Stimulated activated naive CD8-positive, alpha-beta T cell treated with anti-CD3 and anti-CD28 coated beads, Interleukin-15, Interleukin-2, amounts not matched to agents 100 U/mL and 50 U/mL, for 24 hours (primary cell): Measurements from ENCODE around the gene NCMAP.
"Not testable (repeated sequence)": the region's sequence is repeated elsewhere in the genome, so short reads cannot be mapped to it uniquely, and the experiment has no call there.

Experiments used
- ATAC-seq: fragments of 150-1000 bp; cut with Tn5 transposase; one replicate; pipeline ENCODE4 v1.10.0; 2021
- DNase-seq: peaks from one replicate; pipeline ENCODE4 v3.0.0; 2021

NCMAP gene

DNA sequence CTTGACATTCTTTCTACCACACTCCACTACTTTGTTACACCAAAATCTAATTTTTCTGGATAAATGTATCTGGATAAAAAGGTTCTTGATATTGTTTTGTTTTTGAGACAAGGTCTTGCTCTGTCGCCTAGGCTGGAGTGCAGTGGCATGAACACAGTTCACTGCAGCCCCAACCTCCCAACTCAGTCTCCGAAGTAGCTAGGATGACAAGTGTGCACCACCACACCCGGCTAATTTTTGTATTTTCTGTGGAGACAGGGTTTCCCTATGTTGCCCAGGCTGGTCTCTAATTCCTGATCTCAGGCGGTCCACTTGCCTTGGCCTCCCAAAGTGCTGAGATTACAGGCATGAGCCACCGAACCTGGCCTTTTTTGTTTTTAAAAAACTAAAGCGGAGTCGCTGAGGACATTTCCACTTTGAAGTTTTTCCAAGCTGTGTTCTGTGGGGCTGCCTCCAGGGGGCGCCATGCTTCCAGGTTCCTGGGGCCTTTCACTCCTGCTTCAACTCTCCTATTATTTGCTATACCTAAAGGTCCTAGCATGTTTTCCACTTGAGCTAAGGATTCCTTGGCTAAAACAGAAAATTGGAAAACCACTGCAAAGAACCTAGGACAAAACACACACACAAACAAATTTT lies 14.1 kb upstream of the NCMAP start:
- DNase-seq (peak; percentile 53), ATAC-seq (no peak)

DNA sequence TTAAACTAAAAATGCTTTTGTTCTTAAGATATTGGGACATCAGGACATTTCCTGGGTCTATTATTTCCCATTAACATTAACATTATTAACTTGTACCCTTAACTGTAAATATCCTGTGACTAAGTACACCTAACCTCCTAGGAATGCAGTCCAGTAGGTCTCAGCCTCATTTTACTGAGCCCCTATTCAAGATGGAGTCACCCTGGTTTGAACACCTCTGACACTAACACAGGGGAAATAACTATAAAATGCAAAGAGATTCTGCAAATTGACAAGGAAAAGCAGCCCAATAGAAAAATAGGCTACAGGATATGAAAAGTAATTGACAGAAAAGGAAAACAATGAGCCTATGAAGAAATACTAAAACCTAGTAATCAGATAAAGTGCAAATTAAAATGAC lies 11.6 kb upstream of the NCMAP start:
- ATAC-seq (no peak), DNase-seq (no peak)

DNA sequence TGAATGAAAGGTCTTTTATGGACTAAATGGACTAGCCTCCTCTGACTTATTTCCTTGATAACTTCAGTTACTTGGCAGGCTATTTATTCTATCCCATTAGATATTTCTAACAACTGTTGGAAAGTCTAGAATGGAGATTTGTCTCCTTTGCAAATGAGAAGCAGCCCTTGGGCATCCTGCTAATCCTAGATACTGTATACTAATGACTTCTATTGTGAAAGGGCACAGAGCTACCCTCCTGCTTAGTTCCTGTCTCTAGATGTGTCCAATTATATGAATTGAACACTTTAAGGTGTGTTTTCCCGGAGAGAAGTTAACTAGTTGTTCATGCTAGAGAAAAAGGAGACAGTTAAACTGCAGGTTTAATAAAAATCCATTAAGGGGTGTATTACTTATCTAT lies 10.2 kb upstream of the NCMAP start:
- ATAC-seq (no peak), DNase-seq (no peak)

DNA sequence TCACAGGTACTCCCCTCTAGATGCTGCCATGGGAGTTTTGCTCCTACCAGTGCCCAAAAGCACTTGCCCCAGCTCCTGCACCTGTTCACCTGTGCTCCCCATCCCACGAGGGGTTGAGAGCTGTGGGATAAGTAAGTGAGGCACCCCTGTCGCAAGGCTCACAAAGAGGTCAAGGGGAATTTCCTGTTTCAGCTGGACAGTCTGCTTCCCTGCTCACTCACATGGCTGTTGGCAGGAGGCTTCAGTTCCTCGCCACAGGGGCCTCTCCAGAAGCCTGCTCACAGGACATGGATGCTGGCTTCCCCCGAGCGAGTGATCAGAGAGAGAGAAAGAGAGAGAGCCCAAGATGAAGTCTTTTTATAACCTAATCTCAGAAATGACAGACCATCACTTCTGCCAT lies 8.7 kb upstream of the NCMAP start:
- DNase-seq (no peak), ATAC-seq (no peak)

DNA sequence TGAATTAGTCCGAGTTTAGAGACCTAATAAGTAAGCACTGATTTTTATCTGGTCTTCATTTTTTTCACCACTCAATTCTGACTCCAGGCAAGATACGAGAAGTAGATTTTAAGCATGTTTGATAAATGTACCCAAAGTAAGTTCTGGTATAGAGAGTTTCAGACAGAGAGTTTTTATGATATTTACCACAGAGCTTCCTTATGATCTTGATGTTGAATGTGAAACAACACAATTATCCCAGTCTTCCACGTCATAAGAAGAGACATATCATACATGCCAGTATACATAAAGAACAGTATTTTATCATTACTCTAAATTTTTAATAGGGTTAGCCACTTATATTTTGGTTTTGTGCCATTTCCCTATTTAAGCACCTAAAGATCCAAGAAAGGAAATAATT lies 7.8 kb upstream of the NCMAP start:
- no peak for DNase-seq
- no peak for ATAC-seq

DNA sequence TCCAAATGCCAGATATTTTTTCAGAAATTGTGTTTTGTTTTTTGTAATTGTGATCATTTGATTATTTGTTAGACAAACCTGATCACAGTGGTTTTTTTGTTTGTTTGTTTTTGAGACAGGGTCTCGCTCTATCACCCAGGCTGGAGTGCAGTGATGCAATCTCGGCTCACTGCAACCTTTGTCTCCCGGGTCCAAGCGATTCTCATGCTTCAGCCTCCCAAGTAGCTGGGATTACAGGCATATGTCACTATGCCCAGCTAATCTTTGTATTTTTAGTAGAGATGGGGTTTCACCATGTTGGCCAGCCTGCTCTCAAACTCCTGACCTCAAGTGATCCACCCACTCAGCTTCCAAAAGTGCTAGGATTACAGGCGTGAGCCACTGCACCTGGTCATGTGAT lies 6.7 kb upstream of the NCMAP start:
- not testable (repeated sequence) for ATAC-seq, DNase-seq

DNA sequence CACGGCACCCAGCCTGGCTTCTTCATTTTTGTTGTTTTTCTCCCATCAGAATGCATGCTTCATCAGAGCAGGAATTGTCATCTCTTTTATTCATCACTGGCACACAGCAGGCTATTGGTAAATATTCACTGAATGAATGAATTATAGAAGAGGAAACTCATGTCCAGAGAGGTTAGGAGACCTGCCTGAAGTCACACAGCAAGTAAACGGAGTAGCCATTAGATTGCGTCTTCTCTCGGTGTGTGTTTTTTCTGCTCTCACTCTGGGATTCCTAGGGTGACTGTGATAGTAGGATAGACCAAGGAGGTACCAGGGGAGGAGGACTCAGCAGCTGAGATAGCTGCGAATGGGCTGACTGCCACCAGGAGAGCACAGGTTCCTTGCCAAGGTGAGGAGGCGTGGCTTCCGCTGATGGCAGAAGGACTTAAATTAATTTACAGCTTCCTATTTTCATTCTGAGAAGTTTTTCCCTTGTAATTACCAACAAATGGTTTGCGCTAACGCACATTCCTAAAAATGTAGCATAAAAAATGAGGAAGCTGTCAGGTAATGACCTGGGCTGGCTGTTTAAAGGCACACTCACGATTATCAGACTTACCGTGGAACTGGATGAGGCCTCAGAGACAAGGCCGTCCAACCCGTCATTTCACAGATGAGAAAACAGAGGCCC lies 4.5 kb upstream of the NCMAP start:
- DNase-seq (no peak), ATAC-seq (no peak)

DNA sequence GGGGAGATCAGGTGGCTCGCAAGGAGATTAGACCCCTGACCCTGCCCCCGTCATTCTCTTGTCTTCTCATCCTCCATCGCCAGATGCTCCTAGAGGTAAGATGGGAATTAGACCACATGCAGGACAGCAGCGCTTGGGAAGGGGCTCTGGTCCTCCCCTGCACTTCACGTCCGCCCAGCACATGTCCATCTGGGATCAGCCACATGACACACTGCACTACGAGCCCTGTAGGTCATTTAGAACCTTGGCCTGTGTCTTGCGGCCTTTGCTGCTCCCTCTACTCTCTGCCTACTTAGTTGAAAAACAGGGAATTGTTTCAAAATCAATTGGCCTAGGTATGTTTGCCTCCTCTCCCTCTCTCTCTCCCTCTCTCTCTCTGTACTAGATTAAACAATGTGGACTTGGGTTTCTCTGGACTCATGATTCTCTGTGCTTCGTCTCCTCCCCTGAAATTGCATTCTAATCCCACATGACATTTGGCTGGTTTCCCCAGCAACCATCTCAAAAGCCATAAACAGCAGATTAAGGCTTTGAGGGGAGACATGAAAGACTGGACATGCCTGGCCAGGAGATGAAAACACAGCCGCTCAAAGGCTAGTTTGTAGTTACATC lies 3.8 kb upstream of the NCMAP start:
- no peak for ATAC-seq
- no peak for DNase-seq

DNA sequence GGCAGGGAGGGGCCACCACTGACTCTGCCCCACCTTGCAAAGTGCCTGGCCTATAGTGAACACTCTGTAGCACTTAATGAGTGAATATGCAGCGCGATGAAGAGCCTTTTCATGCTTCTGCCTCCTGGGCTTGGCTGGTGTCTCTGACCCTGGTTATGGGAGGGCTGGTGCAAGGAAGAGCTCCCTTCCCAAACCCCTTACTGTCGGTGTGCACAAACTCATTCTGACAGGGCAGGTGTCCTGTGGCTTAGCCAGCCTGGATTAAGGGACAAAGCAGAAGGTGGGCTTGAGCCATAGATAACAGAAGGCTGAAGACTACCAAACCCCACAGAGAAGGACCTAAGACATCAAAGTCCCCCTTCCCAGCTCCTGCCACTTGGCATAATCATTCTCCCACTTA lies 2.0 kb upstream of the NCMAP start:
- no peak for ATAC-seq
- DNase-seq = no peak

DNA sequence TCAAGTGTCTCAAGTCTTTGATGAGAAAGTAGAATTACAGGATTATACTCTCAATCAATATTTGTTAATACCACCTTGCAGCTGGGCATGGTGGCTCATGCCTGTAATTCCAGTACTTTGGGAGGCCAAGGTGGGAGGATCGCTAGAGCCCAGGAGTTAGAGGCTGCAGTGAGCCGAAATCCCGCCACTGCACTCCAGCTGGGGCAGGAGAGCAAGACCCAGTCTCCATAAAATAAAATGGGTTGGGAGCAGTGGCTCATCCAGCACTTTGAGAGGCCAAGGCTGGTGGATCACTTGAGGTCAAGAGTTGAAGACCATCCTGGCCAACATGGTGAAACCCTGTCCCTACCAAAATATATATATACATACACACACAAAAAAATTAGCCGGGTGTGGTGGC lies 1.2 kb upstream of the NCMAP start:
- ATAC-seq = no peak
- no peak for DNase-seq

DNA sequence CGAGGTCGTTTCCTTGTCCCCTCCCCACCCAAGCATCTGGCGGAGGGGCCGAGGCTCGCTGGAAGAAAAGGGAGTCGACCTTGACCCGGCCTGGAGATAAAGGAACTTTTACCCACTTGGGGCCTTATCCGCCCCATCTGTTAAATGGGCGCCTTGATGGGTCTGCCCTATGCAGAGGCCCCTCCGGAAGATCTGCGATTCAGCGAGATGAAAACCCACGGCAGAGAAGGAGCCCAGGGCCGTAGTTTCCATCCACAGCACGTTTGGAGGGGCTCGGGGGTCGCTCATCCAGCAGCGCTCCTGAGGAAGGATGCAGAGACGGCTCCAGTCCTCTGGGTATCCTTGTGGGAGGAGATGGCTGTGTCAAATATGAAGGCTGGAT lies 518 bp downstream of the NCMAP start:
- ATAC-seq (no peak), DNase-seq (no peak)

DNA sequence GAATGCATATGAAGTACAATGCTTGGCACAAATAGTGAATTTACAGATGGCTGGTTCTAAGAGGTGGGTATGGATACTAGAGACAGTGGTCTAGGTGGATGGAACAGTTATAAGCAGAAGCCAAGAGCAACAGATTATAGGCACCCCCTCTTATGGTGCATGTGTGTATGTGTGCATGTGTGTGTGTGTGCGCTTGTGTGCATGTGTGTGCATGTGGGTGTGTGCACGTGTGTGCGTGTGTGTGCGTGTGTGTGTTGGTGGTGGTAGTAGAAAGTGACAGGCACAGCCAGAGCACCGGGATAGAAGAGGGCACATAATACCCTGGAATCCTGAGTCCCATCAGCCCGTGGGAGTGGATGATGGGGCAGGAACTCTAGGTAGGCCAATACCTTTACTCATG lies 1.3 kb downstream of the NCMAP start:
- ATAC-seq (no peak), DNase-seq (no peak)

DNA sequence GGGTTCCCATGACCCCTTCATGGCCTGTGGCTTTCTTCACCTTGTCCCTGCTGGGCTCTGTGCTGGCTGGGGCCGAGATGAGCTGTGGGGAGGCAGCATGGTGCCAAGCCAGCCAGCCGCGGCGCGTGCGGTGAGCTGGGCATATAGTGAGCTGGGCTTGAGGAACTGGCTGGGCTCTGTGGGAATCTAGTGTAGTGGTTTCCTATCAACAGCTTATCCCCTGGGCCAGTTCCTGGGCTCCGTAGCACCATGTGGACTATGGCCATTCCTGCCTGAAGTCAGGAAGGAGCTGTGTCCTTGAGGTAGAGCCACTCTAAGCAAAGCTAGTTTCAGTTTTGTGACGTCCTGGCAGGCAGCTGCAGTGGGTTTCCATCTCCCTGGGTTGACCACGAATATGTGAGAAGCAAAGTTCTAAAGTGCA lies 1.8 kb downstream of the NCMAP start:
- no peak for DNase-seq
- no peak for ATAC-seq

DNA sequence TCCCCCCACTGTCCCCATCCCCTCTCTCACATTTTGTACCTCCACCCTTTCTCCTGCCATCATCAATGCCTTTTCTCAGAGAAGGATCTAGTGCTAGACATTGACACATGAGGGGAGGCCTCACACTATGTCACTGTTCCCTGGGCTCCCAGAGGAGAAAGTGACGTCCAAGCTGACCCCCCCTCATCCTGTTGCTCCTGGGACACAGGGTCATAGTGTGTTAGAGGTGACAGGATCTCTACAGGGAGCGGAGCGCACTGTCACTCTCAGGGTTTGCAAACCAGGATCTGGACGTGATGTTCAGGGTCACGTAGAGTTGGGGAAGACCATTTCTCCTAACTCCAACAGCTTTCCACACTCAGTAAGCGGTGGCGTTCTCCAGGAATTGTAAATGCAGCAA lies 2.6 kb downstream of the NCMAP start:
- ATAC-seq (no peak), DNase-seq (no peak)

DNA sequence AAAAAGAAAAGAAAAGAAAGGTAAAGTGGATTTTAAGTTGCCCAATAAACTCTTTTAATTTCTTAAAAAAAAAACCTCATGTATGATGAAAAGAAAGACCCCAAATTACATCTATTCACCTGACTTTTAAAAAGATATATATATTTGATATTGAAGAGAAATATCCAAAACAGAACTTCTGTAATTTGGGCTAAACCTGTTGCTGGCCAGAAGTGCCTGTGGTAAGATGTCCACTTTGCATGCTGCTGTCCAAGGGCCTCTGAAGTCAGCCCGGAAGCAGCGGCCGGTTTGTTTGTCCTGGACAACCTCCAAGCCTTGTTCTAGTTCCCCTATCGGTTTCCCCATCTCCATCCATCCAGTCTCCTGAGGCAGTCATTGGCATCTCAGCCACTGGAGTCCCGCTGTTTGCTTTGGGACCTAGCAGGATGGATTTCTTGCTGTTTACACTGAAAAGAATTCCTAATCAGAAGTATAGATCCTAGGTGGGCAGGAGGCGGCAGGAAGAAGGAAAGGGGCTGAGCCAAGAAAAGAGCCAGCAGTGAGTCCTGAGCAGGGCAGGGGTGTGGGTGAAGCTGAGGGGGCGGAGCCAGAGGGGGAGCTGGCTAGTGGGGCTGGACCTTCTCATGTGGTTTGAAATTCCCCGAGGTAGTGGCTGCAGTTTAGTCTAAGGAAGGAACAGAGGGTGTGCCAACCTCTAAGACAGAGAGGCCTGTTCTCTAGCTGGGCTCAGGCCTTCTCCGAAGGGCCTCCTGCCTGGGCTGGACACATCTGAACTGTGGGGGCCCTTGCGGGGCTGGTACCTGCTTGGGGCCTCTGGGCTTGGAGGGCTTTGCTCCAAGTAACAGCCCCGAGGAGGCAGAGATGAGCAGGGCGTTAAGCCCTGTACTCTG lies 3.3 kb downstream of the NCMAP start:
- DNase-seq = no peak

DNA sequence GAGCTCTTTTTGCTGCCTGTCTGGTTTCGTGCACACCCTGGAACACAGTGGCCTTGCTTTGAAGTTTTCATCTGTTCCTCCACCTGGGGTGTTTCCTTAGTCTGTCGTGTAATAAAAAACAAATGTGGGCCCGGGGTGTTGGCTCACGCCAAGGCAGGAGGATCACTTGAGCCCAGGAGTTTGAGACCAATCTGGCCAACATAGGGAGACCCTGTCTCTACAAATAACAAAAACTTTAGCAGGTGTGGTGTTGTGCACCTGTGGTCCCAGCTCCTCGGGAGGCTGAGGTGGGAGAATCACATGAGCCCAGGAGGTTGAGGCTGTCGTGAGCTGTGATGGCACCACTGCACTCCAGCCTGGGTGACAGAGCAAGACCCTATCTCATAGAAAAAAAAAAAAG lies 4.5 kb downstream of the NCMAP start:
- DNase-seq (no peak), ATAC-seq (no peak)

More for the DNA sequence above, 3.3 kb downstream of the NCMAP start:
- ATAC-seq = no peak

DNA sequence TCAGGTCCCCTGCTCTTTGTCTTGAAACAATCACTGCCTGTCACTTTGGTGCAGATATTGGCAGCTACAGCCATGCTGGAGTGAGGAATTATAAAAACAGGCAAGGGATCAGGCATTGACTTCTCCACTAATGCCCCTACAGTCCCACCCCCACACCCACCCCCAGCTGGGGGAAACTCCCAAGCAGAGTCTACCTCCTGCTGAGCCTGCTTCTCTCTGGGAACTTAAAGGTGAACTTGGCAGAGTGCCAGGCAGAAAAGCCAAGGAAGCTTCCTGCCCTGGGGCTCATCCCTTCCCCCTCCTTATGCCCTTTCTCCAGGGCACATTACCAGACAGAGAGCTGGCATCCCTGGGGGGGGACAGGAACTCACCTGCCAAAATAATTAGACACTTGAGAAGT lies 6.7 kb downstream of the NCMAP start:
- ATAC-seq (no peak), DNase-seq (no peak)

DNA sequence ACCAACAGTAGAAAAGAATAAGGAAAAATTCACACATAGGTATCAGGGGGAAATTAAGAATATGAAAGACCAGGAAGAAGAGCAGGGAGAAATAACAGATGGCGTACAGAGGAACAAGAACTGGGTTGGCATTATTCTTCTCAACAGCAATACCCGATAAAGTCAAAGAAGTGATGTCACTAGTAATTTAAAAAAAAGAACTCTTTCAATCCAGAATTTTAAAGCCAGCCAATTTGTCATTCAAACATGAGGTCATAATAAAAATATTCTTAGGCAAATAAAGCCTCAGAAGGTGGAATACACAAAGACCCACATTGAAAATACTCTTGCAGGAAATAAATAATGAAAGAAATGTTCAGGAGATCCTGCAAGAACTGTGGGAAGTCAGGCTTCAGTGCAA lies 8.8 kb downstream of the NCMAP start:
- ATAC-seq (no peak), DNase-seq (no peak)

DNA sequence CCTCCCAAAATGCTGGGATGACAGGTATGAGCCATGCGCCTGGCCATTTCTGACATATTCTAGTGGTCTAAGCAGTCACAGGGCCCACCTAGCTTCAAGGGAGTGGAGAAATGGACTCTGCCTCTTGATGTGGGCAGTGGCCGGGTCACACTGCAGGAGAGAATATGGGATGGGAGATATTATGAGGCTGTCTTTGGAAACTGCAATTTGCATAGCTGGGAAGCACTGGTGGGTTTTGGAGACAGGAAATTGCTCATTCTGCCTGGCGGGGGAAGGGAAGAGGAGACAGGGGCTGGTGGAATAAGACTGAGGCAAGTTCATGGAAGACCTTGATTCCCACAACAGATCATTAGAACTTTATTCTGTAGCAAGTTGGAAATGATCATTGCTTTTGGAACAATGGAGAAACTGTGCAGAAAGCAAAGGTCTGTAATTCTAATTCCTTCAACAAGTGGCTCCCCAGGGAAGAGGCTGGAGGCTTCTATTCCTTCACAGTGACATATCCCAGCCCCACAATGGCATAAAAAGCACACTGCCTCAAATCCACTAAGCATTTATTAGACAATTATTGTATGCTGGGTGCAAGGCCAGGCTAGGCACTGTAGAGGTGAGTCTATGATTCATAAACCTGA lies 10.5 kb downstream of the NCMAP start:
- no peak for ATAC-seq
- DNase-seq = no peak

DNA sequence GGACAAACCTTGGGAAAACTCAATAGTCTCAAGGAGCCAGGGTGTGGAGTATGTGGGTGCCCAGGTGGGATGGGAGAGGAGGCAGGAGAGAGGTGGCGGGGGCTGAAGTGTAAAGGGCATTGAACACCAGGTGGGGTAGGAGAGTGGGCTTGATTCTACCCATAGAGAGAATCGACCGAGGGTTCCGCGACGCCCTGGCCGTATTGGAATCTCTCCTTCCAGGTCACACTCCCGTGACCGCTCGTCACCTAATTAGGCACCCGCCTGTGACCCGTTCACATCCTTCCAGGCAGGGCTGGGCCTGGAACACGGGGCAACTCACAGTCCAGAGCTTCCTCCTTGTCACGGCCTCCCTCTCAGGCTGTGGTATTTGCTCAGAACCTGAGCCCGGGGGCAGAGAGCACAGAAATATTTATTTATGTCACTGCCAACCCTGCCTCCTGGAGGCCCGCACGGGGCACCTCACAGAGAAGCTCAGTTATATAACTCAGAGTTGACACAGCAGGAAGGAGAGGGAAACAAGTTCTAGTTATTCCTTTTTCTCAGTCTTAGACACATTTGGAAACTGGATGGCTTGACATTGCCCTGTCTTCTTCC lies 12.0 kb downstream of the NCMAP start:
- DNase-seq (no peak), ATAC-seq (no peak)

DNA sequence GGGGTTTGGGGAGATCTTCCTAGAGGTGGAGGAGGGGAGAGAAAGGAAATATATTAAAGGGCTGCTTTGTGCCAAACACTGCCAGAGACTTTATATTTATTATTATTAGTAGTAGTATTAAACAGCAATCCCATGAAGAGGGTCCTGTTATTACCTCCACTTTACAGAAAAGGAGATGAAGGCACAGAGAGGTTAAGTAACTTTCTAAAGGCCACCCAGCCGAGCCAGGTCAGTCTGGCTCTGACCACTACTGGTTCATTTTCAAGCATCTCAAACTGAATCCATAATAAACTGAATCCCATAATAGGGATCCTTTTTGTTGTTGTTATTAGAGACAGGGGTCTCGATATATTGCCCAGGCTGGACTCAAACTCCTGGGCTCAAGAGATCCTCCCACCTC lies 12.6 kb downstream of the NCMAP start:
- DNase-seq (no peak), ATAC-seq (no peak)
